GM19043 (cell line): ENCODE measurements around the gene GCH1.
A peak's percentile ranks its signal among the peaks of the same experiment; 100 is the strongest.
"Not testable (repeated sequence)": the region's sequence is repeated elsewhere in the genome, so short reads cannot be mapped to it uniquely, and the experiment has no call there.

Experiments
- ATAC-seq: cut with Tn5 transposase; IDR thresholded peaks from one replicate; pipeline ENCODE4 v1.9.1; 2021; ENCODE audit warnings: low read depth; ENCODE audit not compliant: unreplicated experiment

Gene GCH1

GRCh38 chr14:54902521-54903420, at the start of gene GCH1:
Gene GCH1 (minus strand): TSS chr14:54902826. CDS start chr14:54902663, 163 bp downstream.
- ATAC-seq, result peak; percentile 74

- no peak for ATAC-seq
Observed at GRCh38 chr14:54947230-54947629, 44.6 kb upstream of the GCH1 start.

GRCh38 chr14:54946500-54946899, 43.9 kb upstream of the GCH1 start:
- ATAC-seq, result no peak

- ATAC-seq, result no peak
Observed at GRCh38 chr14:54944737-54945391, 42.2 kb upstream of the GCH1 start.

GRCh38 chr14:54942913-54943312, 40.3 kb upstream of the GCH1 start:
- no peak for ATAC-seq

- no peak for ATAC-seq
Observed at GRCh38 chr14:54936816-54937215, 34.2 kb upstream of the GCH1 start.

GRCh38 chr14:54935958-54936357, 33.3 kb upstream of the GCH1 start:
- ATAC-seq, result no peak

- ATAC-seq, result no peak
Observed at GRCh38 chr14:54935100-54935499, 32.5 kb upstream of the GCH1 start.

- no peak for ATAC-seq
Observed at GRCh38 chr14:54933006-54933405, 30.4 kb upstream of the GCH1 start.

- no peak for ATAC-seq
Observed at GRCh38 chr14:54931598-54932340, 29.1 kb upstream of the GCH1 start.

GRCh38 chr14:54931101-54931500, 28.5 kb upstream of the GCH1 start:
- ATAC-seq, result no peak

- ATAC-seq, result no peak
Observed at GRCh38 chr14:54929556-54929955, 26.9 kb upstream of the GCH1 start.

GRCh38 chr14:54928216-54928615, 25.6 kb upstream of the GCH1 start:
- ATAC-seq, result no peak

- ATAC-seq, result no peak
Observed at GRCh38 chr14:54927551-54927950, 24.9 kb upstream of the GCH1 start.

GRCh38 chr14:54926570-54926969, 23.9 kb upstream of the GCH1 start:
- not testable (repeated sequence) for ATAC-seq

- no peak for ATAC-seq
Observed at GRCh38 chr14:54922598-54922997, 20.0 kb upstream of the GCH1 start.

- ATAC-seq, result no peak
Observed at GRCh38 chr14:54920052-54920451, 17.4 kb upstream of the GCH1 start.

- no peak for ATAC-seq
Observed at GRCh38 chr14:54919330-54919729, 16.7 kb upstream of the GCH1 start.

GRCh38 chr14:54918427-54918826, 15.8 kb upstream of the GCH1 start:
- no peak for ATAC-seq

- ATAC-seq, result no peak
Observed at GRCh38 chr14:54916101-54916500, 13.5 kb upstream of the GCH1 start.
